ENCODE measurements around the gene DUS2.

- TF ChIP-seq, protein P1, sequence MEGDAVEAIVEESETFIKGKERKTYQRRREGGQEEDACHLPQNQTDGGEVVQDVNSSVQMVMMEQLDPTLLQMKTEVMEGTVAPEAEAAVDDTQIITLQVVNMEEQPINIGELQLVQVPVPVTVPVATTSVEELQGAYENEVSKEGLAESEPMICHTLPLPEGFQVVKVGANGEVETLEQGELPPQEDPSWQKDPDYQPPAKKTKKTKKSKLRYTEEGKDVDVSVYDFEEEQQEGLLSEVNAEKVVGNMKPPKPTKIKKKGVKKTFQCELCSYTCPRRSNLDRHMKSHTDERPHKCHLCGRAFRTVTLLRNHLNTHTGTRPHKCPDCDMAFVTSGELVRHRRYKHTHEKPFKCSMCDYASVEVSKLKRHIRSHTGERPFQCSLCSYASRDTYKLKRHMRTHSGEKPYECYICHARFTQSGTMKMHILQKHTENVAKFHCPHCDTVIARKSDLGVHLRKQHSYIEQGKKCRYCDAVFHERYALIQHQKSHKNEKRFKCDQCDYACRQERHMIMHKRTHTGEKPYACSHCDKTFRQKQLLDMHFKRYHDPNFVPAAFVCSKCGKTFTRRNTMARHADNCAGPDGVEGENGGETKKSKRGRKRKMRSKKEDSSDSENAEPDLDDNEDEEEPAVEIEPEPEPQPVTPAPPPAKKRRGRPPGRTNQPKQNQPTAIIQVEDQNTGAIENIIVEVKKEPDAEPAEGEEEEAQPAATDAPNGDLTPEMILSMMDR (IDR thresholded peaks at IDR 0.05), result no peak
- TF ChIP-seq POLR2A (IDR thresholded peaks at IDR 0.05), result no peak
Measured at GRCh38 chr16:68031951-68032350, 8.9 kb downstream of the DUS2 start.
